Astrocyte (in vitro differentiated cells and primary cell): Measurements from ENCODE around the gene CDKN2C. TPM values are rescaled to one million over a fixed set of nuclear protein-coding genes. Genes with fewer than 3 reads are reported as not detected.

Experiments used
- DNase-seq: peaks from one replicate; pipeline ENCODE4 v3.0.0-alpha.2; 2010; ENCODE audit warnings: low read depth
- FAIRE-seq: peaks from 2 replicates; lab custom pipeline; 2011; peaks lifted over from hg19 to GRCh38; lab: Jason Lieb, UNC
- H2AFZ ChIP-seq: 2 replicates; pipeline ENCODE4 v1.6.0; 2012; ENCODE audit warnings: low read depth, low read length, inconsistent platforms
- H3K27ac ChIP-seq: 2 replicates; pipeline ENCODE4 v1.5.1; 2011; ENCODE audit warnings: low read depth, low read length, inconsistent platforms
- H3K27me3 ChIP-seq: 2 replicates; pipeline ENCODE4 v1.6.0; 2011; ENCODE audit warnings: low read length, inconsistent platforms; ENCODE audit not compliant: insufficient read depth
- H3K36me3 ChIP-seq: 2 replicates; pipeline ENCODE4 v1.5.1; 2011; ENCODE audit warnings: low read length, inconsistent platforms; ENCODE audit not compliant: insufficient read depth
- H3K4me1 ChIP-seq: 2 replicates; pipeline ENCODE4 v1.5.1; 2011; ENCODE audit warnings: low read length, inconsistent platforms; ENCODE audit not compliant: insufficient read depth
- H3K4me2 ChIP-seq: 2 replicates; pipeline ENCODE4 v1.6.0; 2012; ENCODE audit warnings: low read length, inconsistent platforms
- H3K4me3 ChIP-seq: 2 replicates; pipeline ENCODE4 v1.5.1; 2011; ENCODE audit warnings: low read depth, mild to moderate bottlenecking, low read length, inconsistent platforms; ENCODE audit not compliant: insufficient read depth
- H3K79me2 ChIP-seq: 2 replicates; pipeline ENCODE4 v1.6.0; 2012; ENCODE audit warnings: mild to moderate bottlenecking, low read length, inconsistent platforms; ENCODE audit not compliant: insufficient read depth
- H3K9ac ChIP-seq: 2 replicates; pipeline ENCODE4 v1.6.0; 2012; ENCODE audit warnings: mild to moderate bottlenecking, low read length, inconsistent platforms
- H3K9me3 ChIP-seq: 2 replicates; pipeline ENCODE4 v1.5.1; 2012; ENCODE audit warnings: low read depth, mild to moderate bottlenecking, low read length, inconsistent platforms; ENCODE audit not compliant: insufficient read depth
- H4K20me1 ChIP-seq: 2 replicates; pipeline ENCODE4 v1.6.0; 2012; ENCODE audit warnings: low read length, inconsistent platforms; ENCODE audit not compliant: insufficient read depth
- H3K27ac Mint-ChIP-seq: one replicate; pipeline ENCODE4 v1.8.0; 2021; ENCODE audit warnings: mild to moderate bottlenecking, mixed read lengths; ENCODE audit not compliant: unreplicated experiment
- H3K27me3 Mint-ChIP-seq: one replicate; pipeline ENCODE4 v1.8.0; 2021; ENCODE audit warnings: low read depth, mixed read lengths; ENCODE audit not compliant: unreplicated experiment
- H3K36me3 Mint-ChIP-seq: one replicate; pipeline ENCODE4 v1.8.0; 2021; ENCODE audit warnings: low read depth, mixed read lengths; ENCODE audit not compliant: unreplicated experiment
- H3K4me1 Mint-ChIP-seq: one replicate; pipeline ENCODE4 v1.8.0; 2021; ENCODE audit warnings: low read depth, mixed read lengths; ENCODE audit not compliant: unreplicated experiment
- H3K4me3 Mint-ChIP-seq: one replicate; pipeline ENCODE4 v1.8.0; 2021; ENCODE audit warnings: mild to moderate bottlenecking, moderate library complexity, mixed read lengths; ENCODE audit not compliant: unreplicated experiment
- H3K9me3 Mint-ChIP-seq: one replicate; pipeline ENCODE4 v1.8.0; 2021; ENCODE audit warnings: mild to moderate bottlenecking, mixed read lengths; ENCODE audit not compliant: unreplicated experiment
- EZH2 ChIP-seq: IDR thresholded peaks from 2 replicates; pipeline ENCODE4 v1.6.1; 2012; ENCODE audit warnings: mild to moderate bottlenecking, low read length, inconsistent platforms; ENCODE audit not compliant: insufficient read depth
- total RNA-seq: library from RNA; stranded (reverse); gene quantifications from 2 replicates; pipeline ENCODE4 v1.2.1, GENCODE V29; 2021
- TF ChIP-seq, protein P1 (sequence below): IDR thresholded peaks from 2 replicates; pipeline ENCODE4 v1.5.1; 2011; ENCODE audit warnings: low read depth, mild to moderate bottlenecking, inconsistent platforms, low read length, moderate library complexity; ENCODE audit not compliant: insufficient read depth

The CDKN2C gene
- total RNA-seq, 1 donor from 2014 or later: 0.43 TPM

DNA sequence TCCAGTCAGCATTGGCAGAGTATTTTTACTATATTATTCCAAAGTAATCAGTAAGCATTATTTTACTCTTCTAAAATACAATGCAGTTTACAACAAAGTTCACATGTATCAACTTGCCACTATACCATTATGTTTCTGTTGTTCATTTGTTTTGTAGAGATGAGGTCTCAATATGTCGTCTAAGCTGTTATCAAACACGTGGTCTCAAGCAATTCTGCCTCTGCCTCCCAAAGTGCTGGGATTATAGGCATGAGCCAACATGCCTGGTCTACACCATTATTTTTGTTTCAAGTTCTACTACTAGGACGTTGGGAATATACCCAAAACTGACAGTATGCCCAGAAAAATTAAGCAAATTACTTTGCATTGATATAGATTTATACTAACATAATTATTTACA, 29.8 kb upstream of the CDKN2C start:
- H3K36me3 Mint-ChIP-seq: no peaks in the 10 kb centered on the region
- Histone ChIP-seq H3K9ac (no peak overlapping the region), H2AFZ (no peak overlapping the region), H3K4me1 (no peaks in the 10 kb centered on the region), H4K20me1 (peaks cover 64% of the 10 kb centered on the region), H3K27me3 (no peaks in the 10 kb centered on the region), H3K36me3 (peaks cover 3% of the 10 kb centered on the region), H3K4me3 (no peak overlapping the region), H3K79me2 (peaks cover 88% of the 10 kb centered on the region), H3K27ac (no peak overlapping the region), H3K4me2 (no peak overlapping the region), H3K9me3 (no peaks in the 10 kb centered on the region)
- no peaks in the 10 kb centered on the region for H3K4me1 Mint-ChIP-seq
- H3K27ac Mint-ChIP-seq: no peak overlapping the region
- no peak overlapping the region for H3K4me3 Mint-ChIP-seq
- DNase-seq (no peak), FAIRE-seq (no peak)
- H3K9me3 Mint-ChIP-seq: no peaks in the 10 kb centered on the region
- H3K27me3 Mint-ChIP-seq: no peaks in the 10 kb centered on the region
- TF ChIP-seq, protein P1, sequence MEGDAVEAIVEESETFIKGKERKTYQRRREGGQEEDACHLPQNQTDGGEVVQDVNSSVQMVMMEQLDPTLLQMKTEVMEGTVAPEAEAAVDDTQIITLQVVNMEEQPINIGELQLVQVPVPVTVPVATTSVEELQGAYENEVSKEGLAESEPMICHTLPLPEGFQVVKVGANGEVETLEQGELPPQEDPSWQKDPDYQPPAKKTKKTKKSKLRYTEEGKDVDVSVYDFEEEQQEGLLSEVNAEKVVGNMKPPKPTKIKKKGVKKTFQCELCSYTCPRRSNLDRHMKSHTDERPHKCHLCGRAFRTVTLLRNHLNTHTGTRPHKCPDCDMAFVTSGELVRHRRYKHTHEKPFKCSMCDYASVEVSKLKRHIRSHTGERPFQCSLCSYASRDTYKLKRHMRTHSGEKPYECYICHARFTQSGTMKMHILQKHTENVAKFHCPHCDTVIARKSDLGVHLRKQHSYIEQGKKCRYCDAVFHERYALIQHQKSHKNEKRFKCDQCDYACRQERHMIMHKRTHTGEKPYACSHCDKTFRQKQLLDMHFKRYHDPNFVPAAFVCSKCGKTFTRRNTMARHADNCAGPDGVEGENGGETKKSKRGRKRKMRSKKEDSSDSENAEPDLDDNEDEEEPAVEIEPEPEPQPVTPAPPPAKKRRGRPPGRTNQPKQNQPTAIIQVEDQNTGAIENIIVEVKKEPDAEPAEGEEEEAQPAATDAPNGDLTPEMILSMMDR: no peak
- no peak for TF ChIP-seq EZH2

DNA sequence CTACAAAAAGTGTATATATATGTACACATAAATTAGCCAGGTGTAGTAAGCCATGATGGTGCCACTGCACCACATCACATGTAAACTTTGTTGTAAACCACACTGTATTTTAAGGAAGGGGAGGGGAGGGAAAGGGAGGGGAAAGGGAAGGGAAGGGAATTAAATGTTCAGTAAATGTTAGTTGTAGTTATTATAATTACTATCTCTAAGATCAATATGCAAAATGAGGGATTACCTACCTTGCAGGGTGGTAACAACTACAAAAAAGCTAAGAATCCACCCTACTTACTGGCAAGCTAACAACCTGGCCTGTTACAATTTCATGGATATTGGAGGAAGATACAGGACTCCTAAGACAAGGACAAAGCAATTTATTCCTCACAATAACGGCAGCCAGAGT, 27.7 kb upstream of the CDKN2C start:
- Histone ChIP-seq H3K9me3 (no peaks in the 10 kb centered on the region), H2AFZ (no peak overlapping the region), H3K4me1 (no peaks in the 10 kb centered on the region), H3K4me3 (no peak overlapping the region), H3K36me3 (peaks cover 3% of the 10 kb centered on the region), H3K79me2 (peaks cover 89% of the 10 kb centered on the region), H3K27ac (no peak overlapping the region), H3K4me2 (no peak overlapping the region), H4K20me1 (peaks cover 63% of the 10 kb centered on the region), H3K27me3 (no peaks in the 10 kb centered on the region), H3K9ac (no peak overlapping the region)
- Mint-ChIP-seq H3K4me3 (no peak overlapping the region), H3K9me3 (no peaks in the 10 kb centered on the region), H3K27ac (no peak overlapping the region), H3K4me1 (no peaks in the 10 kb centered on the region), H3K36me3 (no peaks in the 10 kb centered on the region), H3K27me3 (no peaks in the 10 kb centered on the region)
- no peak for FAIRE-seq
- no peak for DNase-seq
- TF ChIP-seq, protein P1: no peak
- no peak for TF ChIP-seq EZH2

DNA sequence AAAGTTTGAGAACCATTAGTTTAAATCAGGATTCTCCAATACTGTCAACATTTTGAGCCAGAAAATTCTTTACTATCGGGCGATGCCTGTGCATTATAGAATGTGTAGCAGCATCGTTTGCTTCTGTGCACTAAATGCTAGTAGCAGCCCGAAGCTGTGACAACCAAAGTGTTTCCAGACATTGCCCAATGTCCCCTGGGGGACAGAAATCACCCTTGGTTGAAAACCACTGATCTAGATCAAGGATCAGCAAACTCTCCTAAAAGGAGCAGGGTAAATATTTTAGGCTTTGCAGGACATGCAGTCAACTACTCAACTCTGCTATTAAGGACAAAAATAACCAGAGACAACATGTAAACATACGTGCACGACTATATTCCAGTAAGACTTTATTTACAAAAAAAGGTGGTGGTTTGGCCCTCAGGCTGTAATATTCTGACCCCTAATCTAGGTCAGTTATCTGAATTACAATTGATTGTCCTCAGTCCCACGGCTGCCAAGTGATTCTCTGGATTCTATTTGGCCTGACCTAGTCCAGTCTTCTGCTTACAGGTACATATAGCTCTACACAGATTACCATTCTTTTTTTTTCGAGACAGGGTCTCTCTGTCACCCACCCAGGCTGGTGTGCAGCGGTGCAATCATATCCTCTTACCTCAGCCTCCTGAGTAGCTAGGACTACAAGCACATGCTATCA, 20.6 kb upstream of the CDKN2C start:
- no peaks in the 10 kb centered on the region for H3K4me1 Mint-ChIP-seq
- FAIRE-seq (no peak), DNase-seq (no peak)
- no peak overlapping the region for H3K27ac Mint-ChIP-seq
- no peak overlapping the region for H3K4me3 Mint-ChIP-seq
- Histone ChIP-seq H3K9me3 (no peaks in the 10 kb centered on the region), H3K27me3 (no peaks in the 10 kb centered on the region), H4K20me1 (peaks cover 65% of the 10 kb centered on the region), H3K36me3 (no peaks in the 10 kb centered on the region), H3K4me1 (no peaks in the 10 kb centered on the region), H3K4me2 (no peak overlapping the region), H2AFZ (no peak overlapping the region), H3K9ac (no peak overlapping the region), H3K4me3 (no peak overlapping the region), H3K27ac (no peak overlapping the region), H3K79me2 (peaks cover 86% of the 10 kb centered on the region)
- no peaks in the 10 kb centered on the region for H3K27me3 Mint-ChIP-seq
- TF ChIP-seq, protein P1: no peak
- no peak for TF ChIP-seq EZH2
- H3K36me3 Mint-ChIP-seq: peaks cover 7% of the 10 kb centered on the region
- H3K9me3 Mint-ChIP-seq: no peaks in the 10 kb centered on the region
